ENCODE data around the gene PDS5A. TPM values are rescaled to one million over a fixed set of nuclear protein-coding genes. Genes with fewer than 3 reads are reported as not detected.
"Not testable (repeated sequence)": the region's sequence is repeated elsewhere in the genome, so short reads cannot be mapped to it uniquely, and the experiment has no call there.

Gene PDS5A
- total RNA-seq, 1 donor from 2014 or later, result 74.8 TPM

- ATAC-seq (no peak), DNase-seq (no peak)
- Histone ChIP-seq H3K9me3 (no peaks in the 10 kb centered on the region), H3K27ac (no peak overlapping the region), H3K27me3 (ENCODE audit: low read depth) (no peaks in the 10 kb centered on the region), H3K4me1 (peaks cover 8% of the 10 kb centered on the region), H3K4me3 (no peak overlapping the region), H3K36me3 (no peaks in the 10 kb centered on the region)
- TF ChIP-seq CTCF (IDR thresholded peaks at IDR 0.05), result no peak
- intact Hi-C loops (cut with DNase I), result no loop called here
Observed at GRCh38 chr4:40000711-40001110, 23.0 kb upstream of the PDS5A start.

- no peak for TF ChIP-seq CTCF (IDR thresholded peaks at IDR 0.05)
- intact Hi-C loops (cut with DNase I), result no loop called here
- DNase-seq (no peak), ATAC-seq (peak; percentile 56 to 78)
- Histone ChIP-seq H3K27ac (peak overlapping the region; percentile 14), H3K4me1 (peaks cover 5% of the 10 kb centered on the region), H3K9me3 (no peaks in the 10 kb centered on the region), H3K36me3 (no peaks in the 10 kb centered on the region), H3K27me3 (ENCODE audit: low read depth) (no peaks in the 10 kb centered on the region), H3K4me3 (no peak overlapping the region)
Observed at GRCh38 chr4:39998659-39999345, 21.1 kb upstream of the PDS5A start.

- Histone ChIP-seq H3K9me3 (no peaks in the 10 kb centered on the region), H3K36me3 (no peaks in the 10 kb centered on the region), H3K4me3 (no peak overlapping the region), H3K27ac (no peak overlapping the region), H3K4me1 (no peaks in the 10 kb centered on the region), H3K27me3 (ENCODE audit: low read depth) (no peaks in the 10 kb centered on the region)
- intact Hi-C loops (cut with DNase I), result no loop called here
- ATAC-seq, result no peak
- TF ChIP-seq CTCF (IDR thresholded peaks at IDR 0.05), result no peak
- no peak for DNase-seq
Observed at GRCh38 chr4:39996811-39997210, 19.1 kb upstream of the PDS5A start.

GRCh38 chr4:39994406-39994805 lies 16.7 kb upstream of the PDS5A start:
- no peak for ATAC-seq
- DNase-seq, result no peak
- H3K27me3 ChIP-seq (ENCODE audit: low read depth), result no peaks in the 10 kb centered on the region
- H3K27ac ChIP-seq, result no peak overlapping the region
- H3K4me3 ChIP-seq, result no peak overlapping the region
- peaks cover 8% of the 10 kb centered on the region for H3K4me1 ChIP-seq
- no peak for TF ChIP-seq CTCF (IDR thresholded peaks at IDR 0.05)
- intact Hi-C loops (cut with DNase I), result no loop called here
- no peaks in the 10 kb centered on the region for H3K36me3 ChIP-seq
- H3K9me3 ChIP-seq, result no peaks in the 10 kb centered on the region

GRCh38 chr4:39989381-39989780 lies 11.7 kb upstream of the PDS5A start:
- H3K4me1 ChIP-seq; H3K4me3 ChIP-seq; H3K36me3 ChIP-seq; H3K9me3 ChIP-seq; intact Hi-C loops (cut with DNase I); ATAC-seq; H3K27ac ChIP-seq; H3K27me3 ChIP-seq (ENCODE audit: low read depth); DNase-seq: not testable (repeated sequence)

- DNase-seq (no peak), ATAC-seq (no peak)
- Histone ChIP-seq H3K36me3 (no peaks in the 10 kb centered on the region), H3K4me1 (peaks cover 8% of the 10 kb centered on the region), H3K9me3 (no peaks in the 10 kb centered on the region), H3K27me3 (ENCODE audit: low read depth) (no peaks in the 10 kb centered on the region), H3K27ac (no peak overlapping the region), H3K4me3 (no peak overlapping the region)
- intact Hi-C loops (cut with DNase I), result no loop called here
- no peak for TF ChIP-seq CTCF (IDR thresholded peaks at IDR 0.05)
Observed at GRCh38 chr4:39987485-39987884, 9.8 kb upstream of the PDS5A start.
